K562 (cell line): ENCODE results near the gene CEP72. TPM values are rescaled to one million over a fixed set of nuclear protein-coding genes. Genes with fewer than 3 reads are reported as not detected.

Experiments
- BRF1 ChIP-seq: IDR thresholded peaks from 3 replicates; pipeline ENCODE4 v1.6.1; 2011; ENCODE audit warnings: borderline replicate concordance, mild to moderate bottlenecking; ENCODE audit not compliant: insufficient read length; ENCODE audit errors: extremely low read depth
- CBFB ChIP-seq: sonication (generic); formaldehyde crosslinking; IDR thresholded peaks from 2 replicates; pipeline ENCODE4 v1.4.0; 2020; ENCODE audit warnings: mild to moderate bottlenecking, missing genetic modification reagents
- CBX1 ChIP-seq: sonication (generic); IDR thresholded peaks from 2 replicates; pipeline ENCODE4 v1.6.1; 2016; ENCODE audit warnings: antibody characterized with exemption, low read depth, mild to moderate bottlenecking
- CSDE1 ChIP-seq, 2 experiments: fragments of 450-650 bp; IDR thresholded peaks; 2 replicates each; pipeline ENCODE4 v1.6.1; 2016; ENCODE audit warnings: mild to moderate bottlenecking in 1 of 2
- DDX20 ChIP-seq: fragments of 450-650 bp; IDR thresholded peaks from 2 replicates; pipeline ENCODE4 v1.6.1; 2016; ENCODE audit warnings: missing genetic modification characterization, low read depth, mild to moderate bottlenecking, missing compliant biosample characterization, moderate library complexity
- HDGF ChIP-seq: fragments of 450-650 bp; IDR thresholded peaks from 2 replicates; pipeline ENCODE4 v1.6.1; 2016
- MCM5 ChIP-seq: fragments of 450-650 bp; IDR thresholded peaks from 2 replicates; pipeline ENCODE4 v1.6.1; 2016; ENCODE audit warnings: low read depth
- PTBP1 ChIP-seq: fragments of 200-400 bp; formaldehyde crosslinking; IDR thresholded peaks from 2 replicates; pipeline ENCODE4 v1.6.1; 2017; ENCODE audit warnings: low read depth, low read length
- RBM15 ChIP-seq: fragments of 200-400 bp; formaldehyde crosslinking; IDR thresholded peaks from 2 replicates; pipeline ENCODE4 v1.6.1; 2018; ENCODE audit warnings: mild to moderate bottlenecking, low read length, moderate library complexity; ENCODE audit not compliant: insufficient read depth
- TAF1 ChIP-seq: IDR thresholded peaks from 2 replicates; pipeline ENCODE4 v1.6.1; 2011; ENCODE audit warnings: mild to moderate bottlenecking, low read length, moderate library complexity; ENCODE audit not compliant: insufficient read depth, control insufficient read depth, severe bottlenecking; ENCODE audit errors: extremely low read depth
- TGIF2 ChIP-seq: sonication (generic); formaldehyde crosslinking; IDR thresholded peaks from 2 replicates; pipeline ENCODE4 v1.8.1; 2022; ENCODE audit warnings: mild to moderate bottlenecking, missing genetic modification reagents, moderate library complexity
- ZNF124 ChIP-seq: sonication (generic); formaldehyde crosslinking; IDR thresholded peaks from 2 replicates; pipeline ENCODE4 v1.8.1; 2022; ENCODE audit warnings: missing genetic modification reagents
- ZNF347 ChIP-seq: fragments of 450-650 bp; formaldehyde crosslinking; IDR thresholded peaks from 2 replicates; pipeline ENCODE4 v1.4.0; 2020; ENCODE audit warnings: low read depth, mild to moderate bottlenecking, moderate library complexity
- polyA plus RNA-seq, 8 experiments: library from polyadenylated mRNA; depleted of rRNA in 4 of 8; stranded (reverse) in 5 of 8; unstranded in 3 of 8; fragments of >200 nt; fragmentation: Nextera tagmentation in 2 of 8; fragmentation: Illumina TruSeq in 1 of 8; extraction: Ambion mirVana in 2 of 8; extraction: Trizol in 1 of 8; gene quantifications; 2 replicates each; pipeline versions ENCODE4 v1.2.1 to v1.2.3, GENCODE V29; 2011 to 2014; ENCODE audit warnings: inconsistent platforms in 1 of 8, missing spikeins in 1 of 8
- total RNA-seq, 7 experiments: library from RNA; depleted of rRNA in 6 of 7; stranded (reverse); fragments of >200 nt in 6 of 7; fragmentation: Illumina TruSeq in 2 of 7; extraction: Trizol in 2 of 7; gene quantifications; 2 replicates each; pipeline versions ENCODE4 v1.2.1 to v1.2.3, GENCODE V29; 2011 to 2021; ENCODE audit warnings: low replicate concordance in 1 of 7
- TF ChIP-seq, protein P1 (sequence below): fragments of 450-650 bp; formaldehyde crosslinking; IDR thresholded peaks from 2 replicates; pipeline ENCODE4 v1.4.0; 2022; ENCODE audit warnings: missing genetic modification characterization
- TF ChIP-seq, protein P2 (sequence below): sonication (generic); formaldehyde crosslinking; IDR thresholded peaks from 2 replicates; pipeline ENCODE4 v1.9.0; 2022; ENCODE audit warnings: mild to moderate bottlenecking, missing genetic modification reagents
- TF ChIP-seq, protein P3 (sequence below): sonication (generic); formaldehyde crosslinking; IDR thresholded peaks from 2 replicates; pipeline ENCODE4 v1.8.1; 2022; ENCODE audit warnings: missing genetic modification reagents
- TF ChIP-seq, protein P4 (sequence below): fragments of 450-650 bp; conservative IDR thresholded peaks from 2 replicates; pipeline ENCODE4 v1.6.1; 2016; ENCODE audit warnings: missing genetic modification characterization, low read depth, mild to moderate bottlenecking, missing compliant biosample characterization, moderate library complexity
- TF ChIP-seq, protein P5 (sequence below): sonication (generic); formaldehyde crosslinking; IDR thresholded peaks from 2 replicates; pipeline ENCODE4 v1.8.0; 2023; ENCODE audit warnings: mild to moderate bottlenecking, missing genetic modification reagents
- TF ChIP-seq, protein P6 (sequence below), 2 experiments: fragments of 200-800 bp in 1 of 2; sonication (Bioruptor generic) in 1 of 2; sonication (generic) in 1 of 2; formaldehyde crosslinking in 1 of 2; IDR thresholded peaks in 1 of 2; conservative IDR thresholded peaks in 1 of 2; 2 replicates each; pipeline versions ENCODE4 v1.5.0 to v1.6.1; 2016 to 2020; ENCODE audit warnings: missing compliant biosample characterization in 1 of 2, missing genetic modification characterization in 1 of 2, missing genetic modification reagents in 1 of 2

The CEP72 gene
- total and polyA plus RNA-seq, 9 of the 15 experiments (the other 6 are each of a cell fraction or from before 2014, with no cell fraction given): 0.89 to 38.1 (median 14.2) TPM

DNA sequence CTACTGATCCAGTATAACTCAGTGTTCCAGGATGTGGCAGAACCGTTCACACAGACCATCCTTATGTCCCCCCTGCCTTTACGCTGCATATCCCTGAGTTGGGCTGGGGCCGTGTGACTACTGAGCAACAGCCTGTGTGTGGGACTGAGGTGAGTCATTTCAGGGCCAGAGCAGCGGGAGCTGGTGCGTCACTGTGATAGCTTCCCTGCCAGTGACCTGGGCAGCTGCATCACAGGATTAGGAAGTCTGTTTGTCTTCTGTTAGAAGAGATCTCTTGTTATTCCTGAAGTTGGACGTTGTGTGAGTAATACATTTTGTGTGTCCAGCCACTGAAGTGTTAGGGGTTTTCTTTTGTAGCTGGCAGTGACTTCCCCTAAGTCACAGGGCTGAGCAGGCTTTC is 45.4 kb downstream of the CEP72 start (continued):
- TF ChIP-seq, protein P1, sequence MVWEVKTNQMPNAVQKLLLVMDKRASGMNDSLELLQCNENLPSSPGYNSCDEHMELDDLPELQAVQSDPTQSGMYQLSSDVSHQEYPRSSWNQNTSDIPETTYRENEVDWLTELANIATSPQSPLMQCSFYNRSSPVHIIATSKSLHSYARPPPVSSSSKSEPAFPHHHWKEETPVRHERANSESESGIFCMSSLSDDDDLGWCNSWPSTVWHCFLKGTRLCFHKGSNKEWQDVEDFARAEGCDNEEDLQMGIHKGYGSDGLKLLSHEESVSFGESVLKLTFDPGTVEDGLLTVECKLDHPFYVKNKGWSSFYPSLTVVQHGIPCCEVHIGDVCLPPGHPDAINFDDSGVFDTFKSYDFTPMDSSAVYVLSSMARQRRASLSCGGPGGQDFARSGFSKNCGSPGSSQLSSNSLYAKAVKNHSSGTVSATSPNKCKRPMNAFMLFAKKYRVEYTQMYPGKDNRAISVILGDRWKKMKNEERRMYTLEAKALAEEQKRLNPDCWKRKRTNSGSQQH (CRISPR knock-in tag): no peak
- TF ChIP-seq ZNF347 (CRISPR knock-in tag) (no peak), TAF1 (no peak), CBX1 (no peak), TGIF2 (CRISPR knock-in tag) (no peak), CSDE1 (IDR thresholded peaks at IDR 0.05) (no peak), RBM15 (no peak), HDGF (no peak), DDX20 (no peak), CBFB (CRISPR knock-in tag) (no peak), BRF1 (no peak), PTBP1 (no peak), ZNF124 (no peak), MCM5 (no peak)
- TF ChIP-seq, protein P2, sequence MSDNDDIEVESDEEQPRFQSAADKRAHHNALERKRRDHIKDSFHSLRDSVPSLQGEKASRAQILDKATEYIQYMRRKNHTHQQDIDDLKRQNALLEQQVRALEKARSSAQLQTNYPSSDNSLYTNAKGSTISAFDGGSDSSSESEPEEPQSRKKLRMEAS (CRISPR knock-in tag): peak; percentile 74
- TF ChIP-seq, protein P3, sequence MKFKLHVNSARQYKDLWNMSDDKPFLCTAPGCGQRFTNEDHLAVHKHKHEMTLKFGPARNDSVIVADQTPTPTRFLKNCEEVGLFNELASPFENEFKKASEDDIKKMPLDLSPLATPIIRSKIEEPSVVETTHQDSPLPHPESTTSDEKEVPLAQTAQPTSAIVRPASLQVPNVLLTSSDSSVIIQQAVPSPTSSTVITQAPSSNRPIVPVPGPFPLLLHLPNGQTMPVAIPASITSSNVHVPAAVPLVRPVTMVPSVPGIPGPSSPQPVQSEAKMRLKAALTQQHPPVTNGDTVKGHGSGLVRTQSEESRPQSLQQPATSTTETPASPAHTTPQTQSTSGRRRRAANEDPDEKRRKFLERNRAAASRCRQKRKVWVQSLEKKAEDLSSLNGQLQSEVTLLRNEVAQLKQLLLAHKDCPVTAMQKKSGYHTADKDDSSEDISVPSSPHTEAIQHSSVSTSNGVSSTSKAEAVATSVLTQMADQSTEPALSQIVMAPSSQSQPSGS (CRISPR knock-in tag): no peak
- TF ChIP-seq, protein P4, sequence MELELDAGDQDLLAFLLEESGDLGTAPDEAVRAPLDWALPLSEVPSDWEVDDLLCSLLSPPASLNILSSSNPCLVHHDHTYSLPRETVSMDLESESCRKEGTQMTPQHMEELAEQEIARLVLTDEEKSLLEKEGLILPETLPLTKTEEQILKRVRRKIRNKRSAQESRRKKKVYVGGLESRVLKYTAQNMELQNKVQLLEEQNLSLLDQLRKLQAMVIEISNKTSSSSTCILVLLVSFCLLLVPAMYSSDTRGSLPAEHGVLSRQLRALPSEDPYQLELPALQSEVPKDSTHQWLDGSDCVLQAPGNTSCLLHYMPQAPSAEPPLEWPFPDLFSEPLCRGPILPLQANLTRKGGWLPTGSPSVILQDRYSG (tag): no peak
- TF ChIP-seq, protein P5, sequence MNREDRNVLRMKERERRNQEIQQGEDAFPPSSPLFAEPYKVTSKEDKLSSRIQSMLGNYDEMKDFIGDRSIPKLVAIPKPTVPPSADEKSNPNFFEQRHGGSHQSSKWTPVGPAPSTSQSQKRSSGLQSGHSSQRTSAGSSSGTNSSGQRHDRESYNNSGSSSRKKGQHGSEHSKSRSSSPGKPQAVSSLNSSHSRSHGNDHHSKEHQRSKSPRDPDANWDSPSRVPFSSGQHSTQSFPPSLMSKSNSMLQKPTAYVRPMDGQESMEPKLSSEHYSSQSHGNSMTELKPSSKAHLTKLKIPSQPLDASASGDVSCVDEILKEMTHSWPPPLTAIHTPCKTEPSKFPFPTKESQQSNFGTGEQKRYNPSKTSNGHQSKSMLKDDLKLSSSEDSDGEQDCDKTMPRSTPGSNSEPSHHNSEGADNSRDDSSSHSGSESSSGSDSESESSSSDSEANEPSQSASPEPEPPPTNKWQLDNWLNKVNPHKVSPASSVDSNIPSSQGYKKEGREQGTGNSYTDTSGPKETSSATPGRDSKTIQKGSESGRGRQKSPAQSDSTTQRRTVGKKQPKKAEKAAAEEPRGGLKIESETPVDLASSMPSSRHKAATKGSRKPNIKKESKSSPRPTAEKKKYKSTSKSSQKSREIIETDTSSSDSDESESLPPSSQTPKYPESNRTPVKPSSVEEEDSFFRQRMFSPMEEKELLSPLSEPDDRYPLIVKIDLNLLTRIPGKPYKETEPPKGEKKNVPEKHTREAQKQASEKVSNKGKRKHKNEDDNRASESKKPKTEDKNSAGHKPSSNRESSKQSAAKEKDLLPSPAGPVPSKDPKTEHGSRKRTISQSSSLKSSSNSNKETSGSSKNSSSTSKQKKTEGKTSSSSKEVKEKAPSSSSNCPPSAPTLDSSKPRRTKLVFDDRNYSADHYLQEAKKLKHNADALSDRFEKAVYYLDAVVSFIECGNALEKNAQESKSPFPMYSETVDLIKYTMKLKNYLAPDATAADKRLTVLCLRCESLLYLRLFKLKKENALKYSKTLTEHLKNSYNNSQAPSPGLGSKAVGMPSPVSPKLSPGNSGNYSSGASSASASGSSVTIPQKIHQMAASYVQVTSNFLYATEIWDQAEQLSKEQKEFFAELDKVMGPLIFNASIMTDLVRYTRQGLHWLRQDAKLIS (CRISPR knock-in tag): no peak
- TF ChIP-seq, protein P6, sequence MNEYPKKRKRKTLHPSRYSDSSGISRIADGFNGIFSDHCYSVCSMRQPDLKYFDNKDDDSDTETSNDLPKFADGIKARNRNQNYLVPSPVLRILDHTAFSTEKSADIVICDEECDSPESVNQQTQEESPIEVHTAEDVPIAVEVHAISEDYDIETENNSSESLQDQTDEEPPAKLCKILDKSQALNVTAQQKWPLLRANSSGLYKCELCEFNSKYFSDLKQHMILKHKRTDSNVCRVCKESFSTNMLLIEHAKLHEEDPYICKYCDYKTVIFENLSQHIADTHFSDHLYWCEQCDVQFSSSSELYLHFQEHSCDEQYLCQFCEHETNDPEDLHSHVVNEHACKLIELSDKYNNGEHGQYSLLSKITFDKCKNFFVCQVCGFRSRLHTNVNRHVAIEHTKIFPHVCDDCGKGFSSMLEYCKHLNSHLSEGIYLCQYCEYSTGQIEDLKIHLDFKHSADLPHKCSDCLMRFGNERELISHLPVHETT (CRISPR knock-in tag; conservative IDR thresholded peaks at IDR 0.05 in 1 of 2, IDR thresholded peaks at IDR 0.05 in 1 of 2): peak in 1 of 2 experiments; percentile 80; a peak in 2 of 4 replicates
